ENCODE data around the gene TSHZ1.

DNA sequence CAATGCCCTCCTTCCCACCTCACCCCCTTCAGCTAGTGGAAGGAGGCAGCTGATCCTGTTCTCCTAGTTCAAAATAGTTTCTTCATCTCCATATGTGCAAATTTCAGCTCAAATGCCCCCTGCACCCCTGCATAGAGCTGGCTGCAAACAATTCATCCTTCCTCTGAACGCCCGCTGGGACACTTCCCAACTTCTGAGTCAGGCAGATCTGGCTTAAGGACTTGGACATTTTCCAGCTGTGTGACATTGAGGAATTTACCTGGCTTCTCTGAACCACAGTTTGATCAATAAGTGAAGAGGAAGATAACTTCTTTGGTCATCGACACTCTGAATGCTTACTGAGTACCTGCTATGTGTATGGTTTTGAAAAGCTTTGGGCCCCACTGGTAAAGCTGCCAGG is 25.1 kb upstream of the TSHZ1 start:
- TF ChIP-seq, protein P1, sequence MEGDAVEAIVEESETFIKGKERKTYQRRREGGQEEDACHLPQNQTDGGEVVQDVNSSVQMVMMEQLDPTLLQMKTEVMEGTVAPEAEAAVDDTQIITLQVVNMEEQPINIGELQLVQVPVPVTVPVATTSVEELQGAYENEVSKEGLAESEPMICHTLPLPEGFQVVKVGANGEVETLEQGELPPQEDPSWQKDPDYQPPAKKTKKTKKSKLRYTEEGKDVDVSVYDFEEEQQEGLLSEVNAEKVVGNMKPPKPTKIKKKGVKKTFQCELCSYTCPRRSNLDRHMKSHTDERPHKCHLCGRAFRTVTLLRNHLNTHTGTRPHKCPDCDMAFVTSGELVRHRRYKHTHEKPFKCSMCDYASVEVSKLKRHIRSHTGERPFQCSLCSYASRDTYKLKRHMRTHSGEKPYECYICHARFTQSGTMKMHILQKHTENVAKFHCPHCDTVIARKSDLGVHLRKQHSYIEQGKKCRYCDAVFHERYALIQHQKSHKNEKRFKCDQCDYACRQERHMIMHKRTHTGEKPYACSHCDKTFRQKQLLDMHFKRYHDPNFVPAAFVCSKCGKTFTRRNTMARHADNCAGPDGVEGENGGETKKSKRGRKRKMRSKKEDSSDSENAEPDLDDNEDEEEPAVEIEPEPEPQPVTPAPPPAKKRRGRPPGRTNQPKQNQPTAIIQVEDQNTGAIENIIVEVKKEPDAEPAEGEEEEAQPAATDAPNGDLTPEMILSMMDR (IDR thresholded peaks at IDR 0.05; ENCODE audit: low read depth, low read length): no peak
- no peak for TF ChIP-seq POLR2A (IDR thresholded peaks at IDR 0.05; ENCODE audit: extremely low read depth, insufficient read length)
- no peak for TF ChIP-seq MYC (IDR thresholded peaks at IDR 0.05; ENCODE audit: low read depth, low read length)
